Ovary (tissue), 3 donors: ENCODE measurements around the gene TSPAN31.

Source experiments
- CTCF ChIP-seq, 3 donors: fragments of 450-650 bp in 2 of 3; fragments of 200-600 bp in 1 of 3; IDR thresholded peaks; one replicate each; pipeline versions ENCODE4 v1.5.1 to v1.8.0; 2016 to 2022; ENCODE audit warnings: antibody characterized with exemption in 3 of 3, mild to moderate bottlenecking in 1 of 3
- POLR2A ChIP-seq: fragments of 450-650 bp; IDR thresholded peaks from one replicate; pipeline ENCODE4 v1.6.1; 2017; ENCODE audit warnings: antibody characterized with exemption, mild to moderate bottlenecking, moderate library complexity
- donor health status: DM: no; HTN: no; CAD: no.

DNA sequence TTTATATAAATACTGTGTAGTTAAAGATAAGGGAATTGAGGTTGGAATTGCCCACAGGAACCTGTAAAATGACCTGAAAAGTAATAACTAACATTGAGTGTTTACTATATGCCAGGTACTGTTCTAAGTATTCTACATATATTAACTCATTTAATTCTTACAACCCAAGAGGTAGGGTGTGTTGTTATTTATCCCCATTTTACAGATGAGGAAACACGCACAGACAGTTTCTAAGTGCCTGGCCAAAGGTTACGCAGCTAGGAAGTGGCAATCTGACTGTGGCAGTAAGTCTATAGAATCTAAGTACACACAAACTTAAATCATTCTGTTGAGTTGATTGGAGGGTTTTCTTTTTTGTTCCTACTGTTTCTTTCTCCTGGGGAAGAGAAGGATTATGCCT, 1.1 kb upstream of the TSPAN31 start:
- TF ChIP-seq POLR2A: no peak
- no peak for TF ChIP-seq CTCF (IDR thresholded peaks at IDR 0.05)
